GM19467 (cell line): ENCODE measurements around the gene HCAR3.
"Not testable (repeated sequence)": the region's sequence is repeated elsewhere in the genome, so short reads cannot be mapped to it uniquely, and the experiment has no call there.

Source experiments
- ATAC-seq: cut with Tn5 transposase; IDR thresholded peaks from one replicate; pipeline ENCODE4 v1.9.1; 2021; ENCODE audit warnings: mild to moderate bottlenecking, moderate library complexity; ENCODE audit not compliant: unreplicated experiment

Gene HCAR3

DNA sequence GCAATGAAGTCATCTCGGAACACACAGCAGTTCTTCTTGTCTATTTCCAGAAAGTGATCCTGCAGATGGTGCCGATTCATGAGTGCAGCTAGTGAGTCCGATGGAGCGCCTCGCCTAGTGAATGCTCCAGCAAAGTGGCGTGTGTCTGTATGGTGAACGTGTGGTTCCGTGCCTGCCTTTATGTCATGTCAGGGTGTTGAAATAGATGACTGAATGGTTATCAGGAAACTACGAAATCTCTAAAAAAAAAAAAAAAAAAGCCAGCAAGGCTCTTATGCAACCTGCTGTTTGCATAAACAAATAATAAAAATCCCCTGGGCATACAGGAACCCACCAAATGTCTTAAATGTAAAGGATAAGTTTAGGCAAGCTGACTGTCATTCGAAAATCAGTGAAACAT, at the start of gene HCAR3:
HCAR3 (minus strand) TSS at position 154 of the 400 bp plus-strand sequence; CDS start at position 80, 74 bp downstream.
- ATAC-seq, result not testable (repeated sequence)

DNA sequence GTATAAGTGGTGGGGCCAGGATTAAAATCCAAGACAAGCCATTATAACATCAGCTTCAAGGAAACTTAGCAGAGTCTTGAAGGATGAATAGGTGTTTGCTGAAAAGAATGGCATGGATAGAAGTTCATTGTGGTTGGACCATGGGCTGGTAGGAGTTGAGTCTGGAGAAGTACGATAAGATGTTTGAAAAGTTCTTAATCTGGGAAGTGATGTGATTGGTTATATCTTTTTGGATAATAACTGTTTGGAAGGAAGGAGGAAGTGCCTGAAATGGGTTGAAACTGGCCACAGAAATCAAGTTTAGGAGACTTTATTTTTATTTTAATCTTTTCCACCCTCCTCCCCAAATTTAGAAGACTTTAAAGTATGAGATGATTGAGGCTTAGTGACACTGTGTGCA, 41.0 kb upstream of the HCAR3 start:
- ATAC-seq, result no peak

DNA sequence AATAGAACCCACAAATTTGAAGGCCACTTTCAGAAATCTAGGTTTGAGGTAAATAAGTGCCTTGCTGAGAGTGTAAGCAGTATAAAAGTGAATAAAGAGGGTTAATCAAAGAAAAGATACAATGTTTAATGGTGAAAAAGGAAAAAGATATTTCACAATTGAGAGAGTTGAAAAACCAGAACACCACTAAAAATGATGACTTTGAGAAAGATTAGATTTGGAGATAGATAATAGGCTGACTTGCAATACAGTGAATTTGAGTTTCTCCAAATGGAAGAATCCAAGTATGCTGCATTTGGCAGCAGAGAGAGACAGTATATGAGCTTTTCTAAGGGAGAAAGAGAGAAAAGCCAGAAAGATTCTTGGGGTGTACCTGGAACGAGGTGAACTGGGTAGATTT, 38.2 kb upstream of the HCAR3 start:
- no peak for ATAC-seq

GRCh38 chr12:122753319-122753650, 36.7 kb upstream of the HCAR3 start:
- ATAC-seq, result no peak

DNA sequence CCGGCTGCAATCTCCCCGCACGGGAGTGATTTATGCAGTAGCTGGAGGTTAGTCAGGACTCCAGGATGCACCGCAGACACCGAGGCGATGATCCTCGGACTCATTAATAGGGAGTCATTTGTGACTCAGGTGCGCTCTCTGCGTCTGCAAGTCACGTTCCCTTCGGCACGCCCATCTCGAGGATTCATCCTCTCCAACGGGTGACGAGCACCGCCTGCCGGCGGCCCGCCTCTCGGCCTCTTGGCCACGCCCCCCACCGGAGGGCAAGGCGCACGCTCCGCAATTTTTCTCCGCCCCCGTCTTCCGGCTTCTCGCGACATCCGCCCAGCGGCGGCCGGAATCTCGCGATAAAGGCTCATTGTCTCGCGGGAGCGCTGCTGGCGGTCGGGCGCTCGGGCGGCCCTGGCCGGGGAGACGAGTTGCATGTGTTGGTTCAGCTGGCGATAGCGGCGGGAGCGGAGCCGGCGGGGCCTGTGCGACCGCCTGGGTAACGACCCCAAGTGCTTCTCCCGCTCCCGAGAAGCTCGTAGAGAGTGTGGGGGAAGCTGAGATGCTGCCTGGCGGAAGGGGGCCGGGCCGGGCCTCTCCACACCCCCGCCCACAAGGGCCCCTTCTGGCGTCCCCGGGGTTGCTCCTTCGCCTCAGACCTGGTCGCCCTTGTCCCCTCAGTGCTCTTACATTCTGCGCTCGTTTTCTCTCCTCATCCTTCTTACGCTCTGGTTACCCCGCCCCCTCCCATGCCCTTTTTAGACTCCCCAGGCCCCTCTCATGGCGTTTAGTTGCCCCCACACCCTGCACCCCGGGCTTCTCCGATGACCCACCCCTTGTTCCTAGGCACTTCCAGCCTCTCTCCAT, 36.1 kb upstream of the HCAR3 start, which contains the start of gene DENR:
DENR (plus strand) TSS at position 361 of the 855 bp plus-strand sequence. CDS start 878 bp downstream, outside the sequence.
- peak; percentile 91 for ATAC-seq

GRCh38 chr12:122750781-122751515, 34.3 kb upstream of the HCAR3 start:
- not testable (repeated sequence) for ATAC-seq

DNA sequence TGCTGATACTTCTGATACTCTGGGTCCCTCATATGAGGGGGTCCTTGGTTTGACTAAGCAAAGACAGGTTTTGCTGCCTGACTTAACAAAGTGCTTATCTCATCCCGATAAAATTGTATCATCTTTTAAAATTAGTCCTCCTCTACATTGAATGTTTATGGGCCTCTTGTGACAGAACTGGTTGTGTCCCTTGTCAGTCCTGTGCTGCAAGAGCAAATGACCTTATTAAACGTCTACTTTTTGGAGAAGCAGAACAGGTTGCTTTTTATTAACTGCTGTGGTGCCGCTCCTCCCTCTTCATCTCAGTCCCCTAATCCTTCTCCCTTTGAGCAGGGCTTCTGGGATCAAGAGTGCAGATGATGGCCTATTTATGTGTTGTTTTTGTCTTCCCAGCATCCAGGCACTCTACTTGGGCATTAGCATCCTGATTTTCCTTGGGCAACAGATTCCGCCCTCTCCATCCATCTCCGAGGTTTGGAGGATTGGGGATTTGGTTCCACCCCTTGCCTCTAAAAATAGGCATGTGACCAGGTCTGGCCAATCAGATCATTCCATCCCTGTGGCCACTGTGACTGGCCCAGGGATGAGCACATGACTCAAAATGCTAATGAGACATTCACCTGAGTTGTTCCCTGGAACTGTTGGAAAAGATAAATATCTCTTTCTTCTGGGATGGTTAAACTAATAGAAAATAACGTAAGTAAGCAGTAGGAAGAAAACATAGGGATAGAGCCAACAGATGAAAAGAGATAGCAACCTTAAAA, 33.1 kb upstream of the HCAR3 start:
- ATAC-seq, result no peak

- ATAC-seq, result no peak
Observed at GRCh38 chr12:122747224-122748135, 30.9 kb upstream of the HCAR3 start.

DNA sequence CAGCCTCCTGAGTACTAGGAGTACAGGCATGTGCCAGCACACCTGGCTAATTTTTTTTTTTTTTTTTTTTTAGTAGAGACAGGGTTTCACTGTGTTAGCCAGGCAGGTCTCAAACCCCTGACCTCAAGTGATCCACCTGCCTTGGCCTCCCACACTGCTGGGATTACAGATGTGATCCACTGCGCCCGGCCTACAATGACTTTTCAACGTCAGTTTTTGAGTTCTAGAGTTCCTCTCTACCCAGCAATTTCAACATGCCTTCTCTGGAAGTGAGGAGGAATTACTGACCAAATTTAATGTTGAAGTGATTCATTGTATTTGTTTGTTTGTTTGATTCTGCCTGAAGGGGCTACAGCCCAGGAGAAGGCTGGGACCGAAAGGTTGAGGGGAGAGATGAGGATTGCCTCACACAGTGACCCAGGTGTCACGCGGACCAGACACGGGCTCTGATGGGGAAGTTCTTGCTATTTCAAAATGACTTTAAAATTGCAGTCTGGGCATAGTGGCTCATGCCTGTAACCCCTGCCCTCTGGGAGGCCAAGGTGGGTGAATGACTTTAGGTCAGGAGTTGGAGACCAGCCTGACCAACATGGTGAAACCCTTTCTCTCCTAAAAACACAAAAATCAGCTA, 27.4 kb upstream of the HCAR3 start:
- ATAC-seq, result no peak

- ATAC-seq, result no peak
Observed at GRCh38 chr12:122740351-122740750, 23.7 kb upstream of the HCAR3 start.

- no peak for ATAC-seq
Observed at GRCh38 chr12:122738571-122738970, 22.0 kb upstream of the HCAR3 start.

GRCh38 chr12:122732611-122733010, 16.0 kb upstream of the HCAR3 start:
- no peak for ATAC-seq

DNA sequence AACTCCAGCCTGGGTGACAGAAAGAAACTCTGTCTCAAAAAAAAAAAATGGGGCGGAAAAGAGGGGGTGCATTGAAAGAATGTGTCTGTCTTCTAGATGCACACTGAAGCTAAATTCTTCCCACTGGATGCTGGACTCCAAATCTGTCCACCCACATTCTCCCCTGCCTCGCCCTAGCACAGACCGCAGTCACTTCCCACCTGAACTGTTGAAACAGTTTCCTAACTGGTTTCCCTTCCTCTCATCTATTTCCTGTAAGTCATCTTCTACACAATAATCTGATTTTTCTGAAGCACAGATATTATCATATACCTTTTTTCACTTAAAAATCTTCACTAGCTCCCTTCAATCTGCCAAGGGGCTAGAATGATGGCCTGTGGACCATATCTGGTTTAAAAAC, 15.6 kb upstream of the HCAR3 start:
- ATAC-seq, result no peak

DNA sequence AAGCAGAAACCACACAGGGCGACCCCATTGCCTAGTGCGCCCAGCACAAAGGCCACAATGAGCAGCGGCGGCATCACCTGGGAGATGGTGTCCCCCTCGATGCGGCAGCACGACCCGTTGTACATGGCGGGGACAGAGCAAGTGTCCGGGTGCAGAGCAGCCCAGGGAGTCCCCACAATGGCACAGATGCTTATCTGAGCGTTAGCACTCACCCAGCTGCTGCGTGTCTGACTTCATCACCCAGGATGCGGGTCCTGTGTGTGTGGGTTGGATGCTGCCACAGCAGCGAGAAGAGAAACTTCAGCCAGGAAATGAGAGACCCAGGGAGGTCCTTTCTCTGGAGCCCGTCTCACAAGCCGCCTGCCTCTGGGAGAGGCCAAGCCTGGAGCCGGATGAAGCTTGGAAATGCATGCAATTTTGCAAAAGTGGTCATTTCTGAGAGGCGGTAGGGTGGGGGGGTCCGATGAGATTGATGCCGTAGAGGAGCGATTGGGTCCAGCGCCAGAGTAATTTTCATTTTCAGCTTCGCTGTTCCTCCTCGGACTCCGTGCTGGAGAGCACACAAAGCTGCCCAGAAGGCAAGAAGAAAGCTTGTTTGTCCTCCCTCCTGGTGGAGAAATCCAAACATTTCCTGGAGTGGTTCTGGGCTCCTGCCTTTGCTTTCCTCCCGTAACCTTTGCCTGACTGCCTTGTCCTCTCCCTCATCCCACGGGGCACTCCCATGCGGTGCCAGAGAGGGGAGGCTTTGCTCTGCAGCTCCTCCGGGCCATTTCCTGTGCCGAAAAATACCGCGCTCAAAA, 13.8 kb upstream of the HCAR3 start, which contains the start of gene HCAR1:
HCAR1 (minus strand) TSS at position 630 of the 800 bp plus-strand sequence; CDS start at position 125, 505 bp downstream.
- no peak for ATAC-seq

GRCh38 chr12:122729583-122730214, 13.1 kb upstream of the HCAR3 start:
- no peak for ATAC-seq

DNA sequence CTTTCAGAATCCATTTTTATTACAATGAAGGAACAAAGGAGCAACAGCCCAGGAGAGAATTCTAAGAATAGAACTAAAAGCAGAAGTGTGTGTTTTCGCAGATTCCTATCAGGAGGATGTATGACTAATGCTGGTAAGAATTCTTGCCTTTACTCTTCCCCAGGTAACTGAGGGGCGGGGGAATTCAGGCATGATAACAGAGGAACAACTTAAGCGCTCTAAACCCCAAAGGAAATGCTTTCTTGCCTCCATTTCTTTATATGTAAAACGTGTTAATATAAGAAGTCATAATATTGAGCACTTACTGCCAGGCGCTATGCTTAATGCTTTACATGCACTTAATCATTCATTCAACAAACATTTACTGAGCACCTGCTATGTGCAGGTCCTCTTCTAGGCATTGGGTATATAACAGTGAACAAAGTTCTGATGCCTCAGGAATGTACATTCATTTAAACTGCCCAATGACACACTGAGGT, 9.5 kb upstream of the HCAR3 start:
- no peak for ATAC-seq

DNA sequence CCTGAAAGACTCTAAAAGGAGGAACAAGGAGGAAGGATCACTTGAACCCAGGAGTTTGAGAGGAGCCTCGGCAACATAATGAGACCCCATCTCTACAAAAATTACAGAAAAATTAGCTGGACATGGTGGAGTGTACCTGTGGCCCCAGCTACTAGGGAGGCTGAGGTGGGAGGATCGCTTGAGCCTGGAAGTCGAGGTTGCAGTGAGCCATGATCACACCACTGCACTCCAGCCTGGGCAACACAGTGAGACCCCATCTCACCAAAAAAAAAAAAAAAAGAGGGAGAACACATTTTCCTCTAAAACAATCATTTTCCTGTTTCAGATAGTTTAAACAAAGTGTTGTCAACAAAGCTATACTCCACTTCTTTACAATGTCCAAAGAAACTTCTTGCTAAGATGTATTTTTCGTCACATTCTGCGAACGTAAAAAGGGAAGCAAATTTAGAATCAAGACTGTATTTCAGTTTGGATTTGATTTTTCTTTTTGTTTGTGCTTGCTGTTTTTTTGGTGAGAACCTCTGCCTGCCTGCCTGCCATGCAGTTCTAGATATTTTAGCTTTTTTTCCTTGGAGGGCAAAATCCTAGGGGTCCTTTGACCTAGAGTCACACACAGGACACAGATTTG, 9.0 kb upstream of the HCAR3 start:
- no peak for ATAC-seq
